Transverse colon (tissue), 3 donors: Measurements from ENCODE around the gene PAX7.

Source experiments
- POLR2A ChIP-seq: fragments of 450-650 bp; IDR thresholded peaks from one replicate; pipeline ENCODE4 v1.6.1; 2016; ENCODE audit warnings: antibody characterized with exemption, mild to moderate bottlenecking, moderate library complexity
- TF ChIP-seq, protein P1 (sequence below), 5 experiments: fragments of 200-600 bp in 3 of 5; fragments of 450-650 bp in 2 of 5; sonication (generic) in 3 of 5; IDR thresholded peaks; 1 replicate in 2 of 5; 2 replicates in 3 of 5; pipeline ENCODE4 v1.5.1; 2016 to 2017; ENCODE audit warnings: antibody characterized with exemption in 5 of 5, inconsistent platforms in 3 of 5, mild to moderate bottlenecking in 2 of 5, moderate library complexity in 1 of 5

DNA sequence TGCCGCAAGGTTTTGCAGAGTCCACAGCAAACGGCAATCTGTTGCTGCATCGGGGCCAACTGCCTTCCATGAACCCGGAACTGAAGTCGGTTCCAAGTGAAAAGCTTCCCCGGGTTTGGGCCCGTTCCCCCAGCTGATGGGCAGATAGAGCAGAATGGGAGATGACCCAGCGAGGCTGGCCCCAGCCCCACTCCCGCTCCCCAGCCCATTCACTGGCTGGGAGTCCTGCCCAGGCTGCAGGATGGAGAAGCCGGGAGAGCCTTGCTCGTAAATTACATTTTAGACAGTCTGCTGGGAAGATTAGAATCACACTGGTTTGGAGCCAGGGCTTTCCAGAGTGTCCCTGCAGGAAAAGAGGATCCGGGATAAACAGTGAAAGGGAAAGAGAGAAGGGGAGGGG lies 31.6 kb upstream of the PAX7 start:
- TF ChIP-seq, protein P1, sequence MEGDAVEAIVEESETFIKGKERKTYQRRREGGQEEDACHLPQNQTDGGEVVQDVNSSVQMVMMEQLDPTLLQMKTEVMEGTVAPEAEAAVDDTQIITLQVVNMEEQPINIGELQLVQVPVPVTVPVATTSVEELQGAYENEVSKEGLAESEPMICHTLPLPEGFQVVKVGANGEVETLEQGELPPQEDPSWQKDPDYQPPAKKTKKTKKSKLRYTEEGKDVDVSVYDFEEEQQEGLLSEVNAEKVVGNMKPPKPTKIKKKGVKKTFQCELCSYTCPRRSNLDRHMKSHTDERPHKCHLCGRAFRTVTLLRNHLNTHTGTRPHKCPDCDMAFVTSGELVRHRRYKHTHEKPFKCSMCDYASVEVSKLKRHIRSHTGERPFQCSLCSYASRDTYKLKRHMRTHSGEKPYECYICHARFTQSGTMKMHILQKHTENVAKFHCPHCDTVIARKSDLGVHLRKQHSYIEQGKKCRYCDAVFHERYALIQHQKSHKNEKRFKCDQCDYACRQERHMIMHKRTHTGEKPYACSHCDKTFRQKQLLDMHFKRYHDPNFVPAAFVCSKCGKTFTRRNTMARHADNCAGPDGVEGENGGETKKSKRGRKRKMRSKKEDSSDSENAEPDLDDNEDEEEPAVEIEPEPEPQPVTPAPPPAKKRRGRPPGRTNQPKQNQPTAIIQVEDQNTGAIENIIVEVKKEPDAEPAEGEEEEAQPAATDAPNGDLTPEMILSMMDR (IDR thresholded peaks at IDR 0.05), result no peak
- no peak for TF ChIP-seq POLR2A
